OCI-LY3 (cell line): ENCODE data around the gene MAP4.

Experiments
- CTCF ChIP-seq: fragments of 200-600, 300-600 bp; sonication (generic); IDR thresholded peaks from 2 replicates; pipeline ENCODE4 v1.5.1; 2014; ENCODE audit warnings: antibody characterized with exemption, low read length, low read depth
- EZH2phosphoT487 ChIP-seq: fragments of 200-600 bp; shearing (Covaris generic); IDR thresholded peaks from 2 replicates; pipeline ENCODE4 v1.6.1; 2018; ENCODE audit warnings: antibody characterized with exemption, mixed run types, low read depth

- TF ChIP-seq CTCF (no peak), EZH2phosphoT487 (no peak)
Observed at GRCh38 chr3:47901280-47901833, 114.9 kb downstream of the MAP4 start.
